ENCODE measurements around the gene LRRC28. TPM values are rescaled to one million over a fixed set of nuclear protein-coding genes. Genes with fewer than 3 reads are reported as not detected.

LRRC28 gene
- total RNA-seq, 1 donor from 2014 or later = 14.6 TPM

- no peaks in the 10 kb centered on the region for H3K27me3 Mint-ChIP-seq (ENCODE audit: low read depth)
- peaks cover 14% of the 10 kb centered on the region for H3K9me3 Mint-ChIP-seq
- no peak for DNase-seq (ENCODE audit: low spot score)
- H3K36me3 Mint-ChIP-seq (ENCODE audit: low read depth) = peaks cover 28% of the 10 kb centered on the region
- H3K4me1 Mint-ChIP-seq (ENCODE audit: low read depth) = peaks cover 17% of the 10 kb centered on the region
- intact Hi-C loops (cut with micrococcal nuclease) = no loop called here
- H3K27ac Mint-ChIP-seq = no peak overlapping the region
- no peak overlapping the region for H3K4me3 Mint-ChIP-seq (ENCODE audit: low read depth)
Measured at GRCh38 chr15:99366013-99366412, 114.7 kb downstream of the LRRC28 start.

- no peak for DNase-seq (ENCODE audit: low spot score)
- peaks cover 14% of the 10 kb centered on the region for H3K9me3 Mint-ChIP-seq
- H3K36me3 Mint-ChIP-seq (ENCODE audit: low read depth) = peaks cover 23% of the 10 kb centered on the region
- intact Hi-C loops (cut with micrococcal nuclease) = no loop called here
- no peaks in the 10 kb centered on the region for H3K27me3 Mint-ChIP-seq (ENCODE audit: low read depth)
- H3K4me3 Mint-ChIP-seq (ENCODE audit: low read depth) = no peak overlapping the region
- H3K27ac Mint-ChIP-seq = no peak overlapping the region
- peaks cover 29% of the 10 kb centered on the region for H3K4me1 Mint-ChIP-seq (ENCODE audit: low read depth)
Measured at GRCh38 chr15:99368743-99369142, 117.5 kb downstream of the LRRC28 start.

- Mint-ChIP-seq H3K9me3 (peaks cover 14% of the 10 kb centered on the region), H3K4me3 (ENCODE audit: low read depth) (no peak overlapping the region), H3K36me3 (ENCODE audit: low read depth) (peaks cover 23% of the 10 kb centered on the region), H3K4me1 (ENCODE audit: low read depth) (peaks cover 29% of the 10 kb centered on the region), H3K27ac (no peak overlapping the region), H3K27me3 (ENCODE audit: low read depth) (no peaks in the 10 kb centered on the region)
- DNase-seq (ENCODE audit: low spot score) = no peak
- intact Hi-C loops (cut with micrococcal nuclease) = no loop called here
Measured at GRCh38 chr15:99369196-99369595, 117.9 kb downstream of the LRRC28 start.

- H3K4me3 Mint-ChIP-seq (ENCODE audit: low read depth) = peak overlapping the region; percentile 18
- H3K27ac Mint-ChIP-seq = peak overlapping the region; percentile 65
- no peak for DNase-seq (ENCODE audit: low spot score)
Measured at GRCh38 chr15:99371180-99372103, 120.2 kb downstream of the LRRC28 start.

GRCh38 chr15:99385005-99385669 lies 133.9 kb downstream of the LRRC28 start:
- H3K36me3 Mint-ChIP-seq (ENCODE audit: low read depth) = peaks cover 19% of the 10 kb centered on the region
- no peak overlapping the region for H3K4me3 Mint-ChIP-seq (ENCODE audit: low read depth)
- H3K27me3 Mint-ChIP-seq (ENCODE audit: low read depth) = no peaks in the 10 kb centered on the region
- H3K9me3 Mint-ChIP-seq = peaks cover 5% of the 10 kb centered on the region
- no peak for DNase-seq (ENCODE audit: low spot score)
- no peak overlapping the region for H3K27ac Mint-ChIP-seq
- intact Hi-C loops (cut with micrococcal nuclease) = no loop called here
- peaks cover 16% of the 10 kb centered on the region for H3K4me1 Mint-ChIP-seq (ENCODE audit: low read depth)

More at GRCh38 chr15:99371180-99372103, 120.2 kb downstream of the LRRC28 start:
- peaks cover 23% of the 10 kb centered on the region for H3K9me3 Mint-ChIP-seq
- H3K4me1 Mint-ChIP-seq (ENCODE audit: low read depth) = peaks cover 21% of the 10 kb centered on the region
- intact Hi-C loops (cut with micrococcal nuclease) = loop anchor here (2.0 to 10.0 kb wide), 7 partner anchors 27 to 336 kb away; partner anchors contain the start of gene MEF2A
- no peaks in the 10 kb centered on the region for H3K27me3 Mint-ChIP-seq (ENCODE audit: low read depth)
- peaks cover 30% of the 10 kb centered on the region for H3K36me3 Mint-ChIP-seq (ENCODE audit: low read depth)

GRCh38 chr15:99385865-99386264 lies 134.6 kb downstream of the LRRC28 start:
- peaks cover 15% of the 10 kb centered on the region for H3K36me3 Mint-ChIP-seq (ENCODE audit: low read depth)
- intact Hi-C loops (cut with micrococcal nuclease) = no loop called here
- no peak overlapping the region for H3K4me3 Mint-ChIP-seq (ENCODE audit: low read depth)
- H3K9me3 Mint-ChIP-seq = peaks cover 5% of the 10 kb centered on the region
- DNase-seq (ENCODE audit: low spot score) = no peak
- H3K27ac Mint-ChIP-seq = peak overlapping the region; percentile 25
- H3K27me3 Mint-ChIP-seq (ENCODE audit: low read depth) = no peaks in the 10 kb centered on the region
- H3K4me1 Mint-ChIP-seq (ENCODE audit: low read depth) = peaks cover 16% of the 10 kb centered on the region

GRCh38 chr15:99386391-99386790 lies 135.1 kb downstream of the LRRC28 start:
- no peaks in the 10 kb centered on the region for H3K27me3 Mint-ChIP-seq (ENCODE audit: low read depth)
- peaks cover 2% of the 10 kb centered on the region for H3K9me3 Mint-ChIP-seq
- intact Hi-C loops (cut with micrococcal nuclease) = no loop called here
- H3K4me3 Mint-ChIP-seq (ENCODE audit: low read depth) = no peak overlapping the region
- peak overlapping the region; percentile 25 for H3K27ac Mint-ChIP-seq
- DNase-seq (ENCODE audit: low spot score) = no peak
- H3K36me3 Mint-ChIP-seq (ENCODE audit: low read depth) = peaks cover 11% of the 10 kb centered on the region
- H3K4me1 Mint-ChIP-seq (ENCODE audit: low read depth) = peaks cover 16% of the 10 kb centered on the region

GRCh38 chr15:99387421-99388168 lies 136.3 kb downstream of the LRRC28 start:
- H3K27me3 Mint-ChIP-seq (ENCODE audit: low read depth) = no peaks in the 10 kb centered on the region
- H3K9me3 Mint-ChIP-seq = peaks cover 14% of the 10 kb centered on the region
- H3K4me3 Mint-ChIP-seq (ENCODE audit: low read depth) = no peak overlapping the region
- no peak for DNase-seq (ENCODE audit: low spot score)
- no peak overlapping the region for H3K27ac Mint-ChIP-seq
- peaks cover 16% of the 10 kb centered on the region for H3K4me1 Mint-ChIP-seq (ENCODE audit: low read depth)
- peaks cover 16% of the 10 kb centered on the region for H3K36me3 Mint-ChIP-seq (ENCODE audit: low read depth)
- intact Hi-C loops (cut with micrococcal nuclease) = no loop called here

GRCh38 chr15:99390667-99391066 lies 139.4 kb downstream of the LRRC28 start:
- Mint-ChIP-seq H3K27me3 (ENCODE audit: low read depth) (no peaks in the 10 kb centered on the region), H3K4me1 (ENCODE audit: low read depth) (peaks cover 13% of the 10 kb centered on the region), H3K27ac (no peak overlapping the region), H3K9me3 (peaks cover 37% of the 10 kb centered on the region), H3K4me3 (ENCODE audit: low read depth) (no peak overlapping the region), H3K36me3 (ENCODE audit: low read depth) (peaks cover 14% of the 10 kb centered on the region)
- no peak for DNase-seq (ENCODE audit: low spot score)
- intact Hi-C loops (cut with micrococcal nuclease) = no loop called here

- H3K4me3 Mint-ChIP-seq (ENCODE audit: low read depth) = no peak overlapping the region
- H3K9me3 Mint-ChIP-seq = peaks cover 37% of the 10 kb centered on the region
- peaks cover 8% of the 10 kb centered on the region for H3K36me3 Mint-ChIP-seq (ENCODE audit: low read depth)
- peaks cover 3% of the 10 kb centered on the region for H3K27me3 Mint-ChIP-seq (ENCODE audit: low read depth)
- H3K4me1 Mint-ChIP-seq (ENCODE audit: low read depth) = peaks cover 6% of the 10 kb centered on the region
- no peak for DNase-seq (ENCODE audit: low spot score)
- no peak overlapping the region for H3K27ac Mint-ChIP-seq
- intact Hi-C loops (cut with micrococcal nuclease) = no loop called here
Measured at GRCh38 chr15:99393641-99394040, 142.4 kb downstream of the LRRC28 start.

- peaks cover 34% of the 10 kb centered on the region for H3K9me3 Mint-ChIP-seq
- no peak overlapping the region for H3K27ac Mint-ChIP-seq
- H3K36me3 Mint-ChIP-seq (ENCODE audit: low read depth) = peaks cover 6% of the 10 kb centered on the region
- H3K27me3 Mint-ChIP-seq (ENCODE audit: low read depth) = peaks cover 3% of the 10 kb centered on the region
- intact Hi-C loops (cut with micrococcal nuclease) = no loop called here
- no peak for DNase-seq (ENCODE audit: low spot score)
- no peak overlapping the region for H3K4me3 Mint-ChIP-seq (ENCODE audit: low read depth)
- H3K4me1 Mint-ChIP-seq (ENCODE audit: low read depth) = peaks cover 6% of the 10 kb centered on the region
Measured at GRCh38 chr15:99396375-99396774, 145.1 kb downstream of the LRRC28 start.

GRCh38 chr15:99399061-99399460 lies 147.8 kb downstream of the LRRC28 start:
- H3K27me3 Mint-ChIP-seq (ENCODE audit: low read depth) = peaks cover 3% of the 10 kb centered on the region
- no peaks in the 10 kb centered on the region for H3K4me1 Mint-ChIP-seq (ENCODE audit: low read depth)
- intact Hi-C loops (cut with micrococcal nuclease) = no loop called here
- H3K9me3 Mint-ChIP-seq = peaks cover 8% of the 10 kb centered on the region
- no peak overlapping the region for H3K4me3 Mint-ChIP-seq (ENCODE audit: low read depth)
- DNase-seq (ENCODE audit: low spot score) = no peak
- H3K27ac Mint-ChIP-seq = no peak overlapping the region
- H3K36me3 Mint-ChIP-seq (ENCODE audit: low read depth) = no peaks in the 10 kb centered on the region
